Measurements from ENCODE around the gene RNF14.

DNA sequence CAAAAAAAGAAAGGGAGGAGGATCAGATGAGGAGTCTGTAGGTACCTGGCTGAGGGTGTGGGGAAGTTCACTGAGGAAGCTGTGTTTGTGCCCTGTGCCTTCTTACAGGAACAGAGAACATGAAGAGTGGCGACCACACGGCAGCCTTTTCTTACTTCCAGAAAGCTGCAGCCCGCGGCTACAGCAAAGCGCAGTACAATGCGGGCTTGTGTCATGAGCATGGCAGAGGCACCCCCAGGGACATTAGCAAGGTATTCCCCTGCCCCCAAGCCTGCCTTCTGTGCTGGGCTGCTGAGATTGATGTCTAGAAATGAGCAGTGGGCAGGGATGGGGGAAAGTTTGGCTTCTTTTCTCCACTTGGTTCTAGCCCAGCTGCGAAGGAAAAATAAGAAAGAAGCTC, 35.8 kb upstream of the RNF14 start:
- TF ChIP-seq, protein P1, sequence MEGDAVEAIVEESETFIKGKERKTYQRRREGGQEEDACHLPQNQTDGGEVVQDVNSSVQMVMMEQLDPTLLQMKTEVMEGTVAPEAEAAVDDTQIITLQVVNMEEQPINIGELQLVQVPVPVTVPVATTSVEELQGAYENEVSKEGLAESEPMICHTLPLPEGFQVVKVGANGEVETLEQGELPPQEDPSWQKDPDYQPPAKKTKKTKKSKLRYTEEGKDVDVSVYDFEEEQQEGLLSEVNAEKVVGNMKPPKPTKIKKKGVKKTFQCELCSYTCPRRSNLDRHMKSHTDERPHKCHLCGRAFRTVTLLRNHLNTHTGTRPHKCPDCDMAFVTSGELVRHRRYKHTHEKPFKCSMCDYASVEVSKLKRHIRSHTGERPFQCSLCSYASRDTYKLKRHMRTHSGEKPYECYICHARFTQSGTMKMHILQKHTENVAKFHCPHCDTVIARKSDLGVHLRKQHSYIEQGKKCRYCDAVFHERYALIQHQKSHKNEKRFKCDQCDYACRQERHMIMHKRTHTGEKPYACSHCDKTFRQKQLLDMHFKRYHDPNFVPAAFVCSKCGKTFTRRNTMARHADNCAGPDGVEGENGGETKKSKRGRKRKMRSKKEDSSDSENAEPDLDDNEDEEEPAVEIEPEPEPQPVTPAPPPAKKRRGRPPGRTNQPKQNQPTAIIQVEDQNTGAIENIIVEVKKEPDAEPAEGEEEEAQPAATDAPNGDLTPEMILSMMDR (conservative IDR thresholded peaks at IDR 0.05 in 1 of 2, IDR thresholded peaks at IDR 0.05 in 1 of 2; ENCODE audit: extremely low read depth in 1 of 2, insufficient read depth in 1 of 2, low read depth in 1 of 2, low read length in 2 of 2): no peak
- no peak for TF ChIP-seq EZH2 (IDR thresholded peaks at IDR 0.05; ENCODE audit: borderline replicate concordance, low read length)
